Cardiac ventricle fibroblast (primary cell): ENCODE measurements around the gene KIF7. TPM values are rescaled to one million over a fixed set of nuclear protein-coding genes. Genes with fewer than 3 reads are reported as not detected.

Experiments used
- total RNA-seq: library from RNA; depleted of rRNA; stranded (reverse); fragments of >200 nt; gene quantifications from 2 replicates; pipeline ENCODE4 v1.2.3, GENCODE V29; 2015

Gene KIF7
- 27.4 and 28.3 TPM in 2 replicates for total RNA-seq

GRCh38 chr15:89654847-89655805, at the start of gene KIF7:
Gene KIF7, minus strand, starts transcription at chr15:89655467. Its CDS starts 2,537 bp downstream, at chr15:89652930.

GRCh38 chr15:89690276-89691218, 35.3 kb upstream of the KIF7 start, which contains the start of the genes PEX11A and WDR93:
Gene PEX11A, minus strand, starts transcription at chr15:89690754. Its CDS starts 122 bp downstream, at chr15:89690632.
Gene WDR93, plus strand, starts transcription at chr15:89690811. Its CDS starts 10,936 bp downstream, at chr15:89701747.

GRCh38 chr15:89679212-89679611, 23.9 kb upstream of the KIF7 start, which contains the start of gene PLIN1:
Gene PLIN1, minus strand, starts transcription at chr15:89679367. Its CDS starts 1,878 bp downstream, at chr15:89677489.

Other genes with a start within 250 kb of the KIF7 start
- gene RHCG, start 158.9 kb downstream of the KIF7 start, total RNA-seq: not detected in 2 replicates
- gene TICRR, start 80.0 kb downstream of the KIF7 start, total RNA-seq: 0.69 and 0.88 TPM in 2 replicates
- gene PLIN1, start 23.9 kb upstream of the KIF7 start, total RNA-seq: 15.8 and 16.5 TPM in 2 replicates
- 6.4 and 7.4 TPM in 2 replicates for gene PEX11A, start 35.3 kb upstream of the KIF7 start, total RNA-seq
- 0.10 TPM in 1 of 2 replicates, not detected in the other for gene WDR93, start 35.3 kb upstream of the KIF7 start, total RNA-seq
- 1.2 and 2.1 TPM in 2 replicates for gene MESP1, start 95.8 kb upstream of the KIF7 start, total RNA-seq
- 0.98 and 1.3 TPM in 2 replicates for gene MESP2, start 120.9 kb upstream of the KIF7 start, total RNA-seq
- gene ANPEP, start 159.4 kb upstream of the KIF7 start, total RNA-seq: 103 and 119 TPM in 2 replicates
- 19.4 and 32.0 TPM in 2 replicates for gene AP3S2, start 238.5 kb upstream of the KIF7 start, total RNA-seq